ENCODE measurements around the gene CA10.

The CA10 gene

DNA sequence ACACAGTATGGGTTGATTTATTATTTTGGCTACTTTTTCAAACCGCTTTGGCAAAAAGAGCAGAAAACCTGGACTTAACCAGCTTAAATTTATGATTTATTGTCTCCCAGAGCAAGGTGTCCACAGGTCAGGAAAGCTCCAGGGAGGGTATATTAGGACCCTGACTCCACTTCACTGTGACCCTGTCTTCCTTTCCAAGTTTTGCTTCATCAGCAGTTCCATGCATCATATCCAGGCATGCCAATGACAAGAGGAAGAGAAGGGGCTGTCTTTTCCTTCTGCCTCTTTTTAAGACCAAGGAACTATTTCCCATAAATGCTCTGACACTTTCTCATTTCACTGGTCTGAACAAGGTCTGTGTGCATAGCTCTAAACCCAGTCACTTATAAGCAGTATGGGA, 316.8 kb downstream of the CA10 start:
- no peak overlapping the region for H3K4me3 ChIP-seq (ENCODE audit: insufficient read depth, low read length, poor library complexity, severe bottlenecking)
- H3K27me3 ChIP-seq (ENCODE audit: low read length): no peaks in the 10 kb centered on the region
- H3K79me2 ChIP-seq (ENCODE audit: insufficient read depth, low read length): no peaks in the 10 kb centered on the region
- H3K9me2 ChIP-seq (replicated peaks; ENCODE audit: insufficient read depth, low read length): no peaks in the 10 kb centered on the region
- no peak overlapping the region for H3K4me2 ChIP-seq (ENCODE audit: low read depth, low read length, poor library complexity, severe bottlenecking)
- no peak for TF ChIP-seq EZH2phosphoT487 (conservative IDR thresholded peaks at IDR 0.05; ENCODE audit: low read length)
- TF ChIP-seq, protein P1, sequence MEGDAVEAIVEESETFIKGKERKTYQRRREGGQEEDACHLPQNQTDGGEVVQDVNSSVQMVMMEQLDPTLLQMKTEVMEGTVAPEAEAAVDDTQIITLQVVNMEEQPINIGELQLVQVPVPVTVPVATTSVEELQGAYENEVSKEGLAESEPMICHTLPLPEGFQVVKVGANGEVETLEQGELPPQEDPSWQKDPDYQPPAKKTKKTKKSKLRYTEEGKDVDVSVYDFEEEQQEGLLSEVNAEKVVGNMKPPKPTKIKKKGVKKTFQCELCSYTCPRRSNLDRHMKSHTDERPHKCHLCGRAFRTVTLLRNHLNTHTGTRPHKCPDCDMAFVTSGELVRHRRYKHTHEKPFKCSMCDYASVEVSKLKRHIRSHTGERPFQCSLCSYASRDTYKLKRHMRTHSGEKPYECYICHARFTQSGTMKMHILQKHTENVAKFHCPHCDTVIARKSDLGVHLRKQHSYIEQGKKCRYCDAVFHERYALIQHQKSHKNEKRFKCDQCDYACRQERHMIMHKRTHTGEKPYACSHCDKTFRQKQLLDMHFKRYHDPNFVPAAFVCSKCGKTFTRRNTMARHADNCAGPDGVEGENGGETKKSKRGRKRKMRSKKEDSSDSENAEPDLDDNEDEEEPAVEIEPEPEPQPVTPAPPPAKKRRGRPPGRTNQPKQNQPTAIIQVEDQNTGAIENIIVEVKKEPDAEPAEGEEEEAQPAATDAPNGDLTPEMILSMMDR (IDR thresholded peaks at IDR 0.05; ENCODE audit: insufficient read depth, low read length, poor library complexity, severe bottlenecking): no peak
- H3K9me3 ChIP-seq (ENCODE audit: insufficient read depth, low read length): no peaks in the 10 kb centered on the region
- no peak overlapping the region for H2AFZ ChIP-seq (ENCODE audit: low read depth, low read length, severe bottlenecking)
- H3K27ac ChIP-seq (ENCODE audit: low read depth, low read length): no peak overlapping the region
- no peak overlapping the region for H3K9ac ChIP-seq (ENCODE audit: low read length)
- no peaks in the 10 kb centered on the region for H3F3A ChIP-seq (ENCODE audit: insufficient read depth)
- no peaks in the 10 kb centered on the region for H3K36me3 ChIP-seq (ENCODE audit: low read length)
- no peaks in the 10 kb centered on the region for H4K20me1 ChIP-seq (ENCODE audit: low read depth, low read length)

DNA sequence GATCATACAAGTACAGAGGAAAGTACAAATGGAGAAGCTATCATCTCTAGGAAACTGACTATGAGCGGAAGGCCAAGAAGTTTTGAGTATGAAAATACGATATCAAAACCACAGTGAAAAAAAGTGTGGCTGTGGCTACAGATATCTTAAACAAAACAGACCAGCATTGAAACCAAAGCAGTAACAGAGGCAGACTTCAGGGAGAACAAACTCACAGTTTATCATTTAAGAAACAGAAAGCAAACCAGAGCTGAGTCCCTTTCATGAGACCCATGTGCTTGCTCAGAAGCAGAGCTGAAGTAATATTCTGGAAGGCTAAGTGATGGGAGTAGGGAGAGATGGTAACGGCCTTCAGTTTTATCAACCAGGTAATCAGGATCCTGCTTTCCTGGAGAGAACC, 317.8 kb downstream of the CA10 start:
- H3K36me3 ChIP-seq (ENCODE audit: low read length): no peaks in the 10 kb centered on the region
- H3K4me2 ChIP-seq (ENCODE audit: low read depth, low read length, poor library complexity, severe bottlenecking): no peak overlapping the region
- no peaks in the 10 kb centered on the region for H3K9me3 ChIP-seq (ENCODE audit: insufficient read depth, low read length)
- H3K9ac ChIP-seq (ENCODE audit: low read length): no peak overlapping the region
- H3K4me3 ChIP-seq (ENCODE audit: insufficient read depth, low read length, poor library complexity, severe bottlenecking): no peak overlapping the region
- no peak overlapping the region for H2AFZ ChIP-seq (ENCODE audit: low read depth, low read length, severe bottlenecking)
- no peak overlapping the region for H3K27ac ChIP-seq (ENCODE audit: low read depth, low read length)
- H3F3A ChIP-seq (ENCODE audit: insufficient read depth): no peaks in the 10 kb centered on the region
- H3K79me2 ChIP-seq (ENCODE audit: insufficient read depth, low read length): no peaks in the 10 kb centered on the region
- no peaks in the 10 kb centered on the region for H3K27me3 ChIP-seq (ENCODE audit: low read length)
- no peaks in the 10 kb centered on the region for H3K9me2 ChIP-seq (replicated peaks; ENCODE audit: insufficient read depth, low read length)
- H4K20me1 ChIP-seq (ENCODE audit: low read depth, low read length): no peaks in the 10 kb centered on the region
- TF ChIP-seq, protein P1 (IDR thresholded peaks at IDR 0.05; ENCODE audit: insufficient read depth, low read length, poor library complexity, severe bottlenecking): no peak
- no peak for TF ChIP-seq EZH2phosphoT487 (conservative IDR thresholded peaks at IDR 0.05; ENCODE audit: low read length)

DNA sequence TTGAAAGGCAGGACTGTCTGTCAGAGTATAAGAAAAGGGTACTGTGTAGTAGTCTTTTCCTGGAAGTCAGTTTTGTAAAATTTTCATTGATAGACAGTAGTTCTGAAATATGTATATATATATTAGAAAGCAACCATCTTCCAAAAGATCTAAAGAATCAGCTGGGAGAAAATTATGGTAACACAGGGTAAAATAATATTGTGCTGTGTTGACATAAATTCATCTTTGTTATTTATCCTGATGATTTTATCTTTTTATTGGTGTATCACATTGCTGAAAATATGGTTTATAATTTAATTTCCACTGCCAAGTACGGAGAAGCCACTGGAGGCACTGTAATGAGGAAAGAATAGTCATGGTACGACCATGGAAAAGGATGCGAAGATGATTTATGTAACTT, 324.9 kb downstream of the CA10 start:
- Histone ChIP-seq H3K27me3 (ENCODE audit: low read length) (no peaks in the 10 kb centered on the region), H3K4me2 (ENCODE audit: low read depth, low read length, poor library complexity, severe bottlenecking) (no peak overlapping the region), H3K36me3 (ENCODE audit: low read length) (no peaks in the 10 kb centered on the region), H3K79me2 (ENCODE audit: insufficient read depth, low read length) (no peaks in the 10 kb centered on the region), H3K9me3 (ENCODE audit: insufficient read depth, low read length) (no peaks in the 10 kb centered on the region), H2AFZ (ENCODE audit: low read depth, low read length, severe bottlenecking) (no peak overlapping the region), H4K20me1 (ENCODE audit: low read depth, low read length) (no peaks in the 10 kb centered on the region), H3K9ac (ENCODE audit: low read length) (no peak overlapping the region), H3K4me3 (ENCODE audit: insufficient read depth, low read length, poor library complexity, severe bottlenecking) (no peak overlapping the region), H3F3A (ENCODE audit: insufficient read depth) (no peaks in the 10 kb centered on the region), H3K9me2 (replicated peaks; ENCODE audit: insufficient read depth, low read length) (no peaks in the 10 kb centered on the region), H3K27ac (ENCODE audit: low read depth, low read length) (no peak overlapping the region)
- no peak for TF ChIP-seq EZH2phosphoT487 (conservative IDR thresholded peaks at IDR 0.05; ENCODE audit: low read length)
- TF ChIP-seq, protein P1 (IDR thresholded peaks at IDR 0.05; ENCODE audit: insufficient read depth, low read length, poor library complexity, severe bottlenecking): no peak

Measured in SU-DHL-6 (cell line).